Ishikawa (cell line): ENCODE measurements around the gene SH3PXD2A.

Source experiments
- CEBPB ChIP-seq: IDR thresholded peaks from 2 replicates; pipeline ENCODE4 v1.6.1; 2012
- CREB1 ChIP-seq: IDR thresholded peaks from 2 replicates; pipeline ENCODE4 v1.6.1; 2012; ENCODE audit warnings: low read depth
- EP300 ChIP-seq: IDR thresholded peaks from 2 replicates; pipeline ENCODE4 v1.6.1; 2012; ENCODE audit warnings: borderline replicate concordance
- MAX ChIP-seq: IDR thresholded peaks from 2 replicates; pipeline ENCODE4 v1.6.1; 2012
- NFIC ChIP-seq: IDR thresholded peaks from 2 replicates; pipeline ENCODE4 v1.6.1; 2012
- RAD21 ChIP-seq: IDR thresholded peaks from 2 replicates; pipeline ENCODE4 v1.6.1; 2012; ENCODE audit warnings: low read depth
- REST ChIP-seq: IDR thresholded peaks from 2 replicates; pipeline ENCODE4 v1.6.1; 2012; ENCODE audit warnings: low read depth, mild to moderate bottlenecking
- TAF1 ChIP-seq: IDR thresholded peaks from 2 replicates; pipeline ENCODE4 v1.6.1; 2012; ENCODE audit warnings: low read depth, mild to moderate bottlenecking
- USF1 ChIP-seq: IDR thresholded peaks from 2 replicates; pipeline ENCODE4 v1.6.1; 2012
- YY1 ChIP-seq: IDR thresholded peaks from 2 replicates; pipeline ENCODE4 v1.6.1; 2012; ENCODE audit warnings: low read depth

GRCh38 chr10:103814626-103815370 lies 40.6 kb downstream of the SH3PXD2A start:
- TF ChIP-seq MAX = no peak
- TF ChIP-seq CEBPB = no peak
- no peak for TF ChIP-seq NFIC
- no peak for TF ChIP-seq TAF1
- TF ChIP-seq REST = no peak
- TF ChIP-seq CREB1 = no peak
- TF ChIP-seq USF1 = no peak
- TF ChIP-seq EP300 = no peak
- no peak for TF ChIP-seq YY1
- no peak for TF ChIP-seq RAD21
